Erythroblast (primary cell): ENCODE results near the gene NSF.

ENCODE experiments used
- GATA1 ChIP-seq: IDR thresholded peaks from 2 replicates; pipeline ENCODE4 v1.6.1; 2011; ENCODE audit warnings: low read depth, mild to moderate bottlenecking, control low read depth, low read length, moderate library complexity
- POLR2A ChIP-seq: IDR thresholded peaks from 2 replicates; pipeline ENCODE4 v1.6.1; 2011; ENCODE audit warnings: mild to moderate bottlenecking, low read length

DNA sequence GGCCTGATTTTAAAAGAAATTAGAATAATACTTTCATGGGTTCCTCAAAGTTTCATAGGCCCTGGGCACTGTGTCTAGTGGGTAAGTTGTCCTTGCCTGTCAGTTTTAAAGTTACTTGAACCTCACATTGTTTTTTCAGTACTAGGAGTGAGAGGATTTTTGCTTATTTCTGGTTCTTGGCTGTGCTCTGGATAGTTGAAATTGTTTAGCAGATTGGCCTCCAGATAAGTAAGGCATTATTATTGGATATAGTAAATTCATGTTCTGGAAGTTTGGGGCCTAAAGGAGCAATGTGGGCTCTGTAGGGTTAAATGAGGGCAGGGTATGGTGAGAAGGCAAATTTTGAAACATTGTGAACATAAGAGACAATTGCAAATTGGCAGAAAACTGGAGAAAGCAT, 149.5 kb downstream of the NSF start:
- TF ChIP-seq POLR2A (no peak), GATA1 (no peak)
